Thyroid gland (tissue), 4 donors: ENCODE measurements around the gene EDIL3. TPM values are rescaled to one million over a fixed set of nuclear protein-coding genes. Genes with fewer than 3 reads are reported as not detected.

Experiments used
- DNase-seq, 2 donors: peaks; one replicate each; pipeline ENCODE4 v3.0.0-alpha.2; 2019
- H3K27ac ChIP-seq, 3 donors: fragments of 200-600 bp; sonication (generic); 1 replicate in 2 of 3; 2 replicates in 1 of 3; pipeline ENCODE4 v1.5.1; 2016 to 2019; ENCODE audit warnings: mild to moderate bottlenecking in 1 of 3, moderate library complexity in 1 of 3
- H3K27me3 ChIP-seq: fragments of 200-600 bp; sonication (generic); one replicate; pipeline ENCODE4 v1.5.1; 2019
- H3K36me3 ChIP-seq, 2 donors: fragments of 200-600 bp; sonication (generic); one replicate each; pipeline ENCODE4 v1.5.1; 2016 to 2019
- H3K4me1 ChIP-seq, 2 donors: fragments of 200-600 bp; sonication (generic); one replicate each; pipeline ENCODE4 v1.5.1; 2017 to 2019
- H3K4me3 ChIP-seq, 3 donors: fragments of 200-600 bp; sonication (generic); replicated peaks in 1 of 3; 1 replicate in 2 of 3; 2 replicates in 1 of 3; pipeline ENCODE4 v1.5.1; 2016; ENCODE audit warnings: mild to moderate bottlenecking in 1 of 3
- H3K9me3 ChIP-seq: fragments of 200-600 bp; sonication (generic); one replicate; pipeline ENCODE4 v1.5.1; 2017
- POLR2A ChIP-seq, 2 donors: fragments of 450-650 bp; IDR thresholded peaks; one replicate each; pipeline ENCODE4 v1.6.1; 2017; ENCODE audit warnings: antibody characterized with exemption in 2 of 2, mild to moderate bottlenecking in 2 of 2, moderate library complexity in 1 of 2
- WGBS, 2 donors: methylation state at CpG; one replicate each; pipeline ENCODE4 v1.1.5; 2017; 5-methylcytosine and 5-hydroxymethylcytosine counted together
- intact Hi-C: fragments of 100-400 bp; cut with DNase I; formaldehyde crosslinking; loops from one replicate; pipeline ENCODE4 v1.15.1; 2023
- total RNA-seq, 4 donors: library from RNA; depleted of rRNA; stranded (reverse); fragments of >200 nt; gene quantifications; one replicate each; pipeline ENCODE4 v1.2.3, GENCODE V29; 2016
- TF ChIP-seq, protein P1 (sequence below), 6 experiments: fragments of 200-600 bp in 3 of 6; fragments of 450-650 bp in 3 of 6; sonication (generic) in 3 of 6; IDR thresholded peaks; one replicate each; pipeline ENCODE4 v1.5.1; 2016 to 2019; ENCODE audit warnings: antibody characterized with exemption in 6 of 6, mild to moderate bottlenecking in 2 of 6, inconsistent platforms in 1 of 6, moderate library complexity in 1 of 6

EDIL3 gene
- total RNA-seq, 4 donors from 2014 or later, result 2.0 to 5.5 (median 3.3) TPM

DNA sequence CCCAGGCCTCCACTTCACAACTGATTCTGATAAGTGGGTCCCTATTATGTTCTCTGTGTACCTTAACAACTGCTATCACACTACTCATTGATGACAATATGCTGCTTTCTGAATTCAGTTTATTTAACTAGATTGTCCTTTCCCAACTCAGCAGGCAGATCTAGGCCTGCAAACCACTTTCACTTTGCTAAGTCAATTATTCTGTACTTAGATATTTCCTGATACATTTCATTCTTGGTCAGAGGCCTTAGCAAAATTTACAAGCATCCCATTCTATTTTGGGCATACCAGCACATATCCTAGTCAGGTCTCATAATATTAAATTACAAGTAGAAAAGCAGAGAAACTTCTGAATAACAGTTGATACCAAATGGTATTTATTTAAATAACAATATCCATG lies 428.3 kb downstream of the EDIL3 start:
- Histone ChIP-seq H3K36me3 (no peaks in the 10 kb centered on the region), H3K9me3 (no peaks in the 10 kb centered on the region), H3K4me1 (no peaks in the 10 kb centered on the region), H3K4me3 (no peak overlapping the region), H3K27ac (no peak overlapping the region), H3K27me3 (no peaks in the 10 kb centered on the region)
- TF ChIP-seq POLR2A (IDR thresholded peaks at IDR 0.05), result no peak
- TF ChIP-seq, protein P1, sequence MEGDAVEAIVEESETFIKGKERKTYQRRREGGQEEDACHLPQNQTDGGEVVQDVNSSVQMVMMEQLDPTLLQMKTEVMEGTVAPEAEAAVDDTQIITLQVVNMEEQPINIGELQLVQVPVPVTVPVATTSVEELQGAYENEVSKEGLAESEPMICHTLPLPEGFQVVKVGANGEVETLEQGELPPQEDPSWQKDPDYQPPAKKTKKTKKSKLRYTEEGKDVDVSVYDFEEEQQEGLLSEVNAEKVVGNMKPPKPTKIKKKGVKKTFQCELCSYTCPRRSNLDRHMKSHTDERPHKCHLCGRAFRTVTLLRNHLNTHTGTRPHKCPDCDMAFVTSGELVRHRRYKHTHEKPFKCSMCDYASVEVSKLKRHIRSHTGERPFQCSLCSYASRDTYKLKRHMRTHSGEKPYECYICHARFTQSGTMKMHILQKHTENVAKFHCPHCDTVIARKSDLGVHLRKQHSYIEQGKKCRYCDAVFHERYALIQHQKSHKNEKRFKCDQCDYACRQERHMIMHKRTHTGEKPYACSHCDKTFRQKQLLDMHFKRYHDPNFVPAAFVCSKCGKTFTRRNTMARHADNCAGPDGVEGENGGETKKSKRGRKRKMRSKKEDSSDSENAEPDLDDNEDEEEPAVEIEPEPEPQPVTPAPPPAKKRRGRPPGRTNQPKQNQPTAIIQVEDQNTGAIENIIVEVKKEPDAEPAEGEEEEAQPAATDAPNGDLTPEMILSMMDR (IDR thresholded peaks at IDR 0.05), result no peak
- no peak for DNase-seq
- intact Hi-C loops, result no loop called here

DNA sequence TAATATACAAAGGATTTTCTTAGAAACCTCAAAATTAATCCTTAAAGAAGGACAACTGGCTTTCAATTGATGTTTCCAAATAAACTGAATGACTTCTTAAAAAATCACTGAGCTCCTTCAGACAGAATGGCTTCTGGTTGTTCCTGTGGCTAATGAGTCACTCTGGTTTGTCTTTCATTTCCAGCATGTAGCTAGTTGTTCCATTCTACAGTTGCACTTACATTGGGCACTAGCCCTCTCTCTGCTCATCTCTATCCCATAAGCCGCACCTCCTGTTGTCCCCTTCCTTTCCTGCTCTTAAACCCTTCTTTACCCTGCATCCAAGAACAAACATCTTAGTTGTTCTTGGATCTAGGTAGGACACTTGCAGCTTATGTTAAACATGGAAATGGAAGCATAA lies 428.8 kb downstream of the EDIL3 start:
- Histone ChIP-seq H3K27ac (no peak overlapping the region), H3K27me3 (no peaks in the 10 kb centered on the region), H3K9me3 (no peaks in the 10 kb centered on the region), H3K4me3 (no peak overlapping the region), H3K4me1 (no peaks in the 10 kb centered on the region), H3K36me3 (no peaks in the 10 kb centered on the region)
- no peak for DNase-seq
- TF ChIP-seq, protein P1 (IDR thresholded peaks at IDR 0.05), result no peak
- TF ChIP-seq POLR2A (IDR thresholded peaks at IDR 0.05), result no peak
- 97 to 100% methylated on average over 1 of the region's 1 CpG for WGBS, 2 donors
- intact Hi-C loops, result no loop called here

DNA sequence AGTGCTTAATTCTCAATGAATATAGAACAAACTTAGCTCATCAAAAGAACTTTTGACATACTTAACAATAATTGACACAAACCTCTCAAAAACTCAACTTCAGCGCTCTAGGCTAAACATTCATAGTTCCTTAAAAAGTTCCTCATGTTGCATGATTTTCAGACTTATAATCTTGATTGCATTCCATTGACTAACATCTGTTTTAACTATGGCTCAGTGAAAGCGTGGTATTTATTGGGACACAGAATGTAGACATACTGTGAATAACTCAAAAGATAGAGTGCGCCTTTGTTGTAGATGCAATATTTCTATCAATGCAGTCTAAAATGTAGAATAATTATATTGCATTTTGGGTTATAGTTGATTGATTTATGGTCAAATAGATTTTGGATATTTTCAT lies 436.9 kb downstream of the EDIL3 start:
- no peak for DNase-seq
- intact Hi-C loops, result no loop called here
- no peaks in the 10 kb centered on the region for H3K27me3 ChIP-seq
- H3K4me1 ChIP-seq, result no peaks in the 10 kb centered on the region
- WGBS, 2 donors, result 94 to 98% methylated on average over 3 of the region's 3 CpGs
- H3K4me3 ChIP-seq, result no peak overlapping the region
- no peak for TF ChIP-seq POLR2A (IDR thresholded peaks at IDR 0.05)
- TF ChIP-seq, protein P1 (IDR thresholded peaks at IDR 0.05), result no peak
- no peak overlapping the region for H3K27ac ChIP-seq
- H3K36me3 ChIP-seq, result no peaks in the 10 kb centered on the region
- H3K9me3 ChIP-seq, result no peaks in the 10 kb centered on the region

DNA sequence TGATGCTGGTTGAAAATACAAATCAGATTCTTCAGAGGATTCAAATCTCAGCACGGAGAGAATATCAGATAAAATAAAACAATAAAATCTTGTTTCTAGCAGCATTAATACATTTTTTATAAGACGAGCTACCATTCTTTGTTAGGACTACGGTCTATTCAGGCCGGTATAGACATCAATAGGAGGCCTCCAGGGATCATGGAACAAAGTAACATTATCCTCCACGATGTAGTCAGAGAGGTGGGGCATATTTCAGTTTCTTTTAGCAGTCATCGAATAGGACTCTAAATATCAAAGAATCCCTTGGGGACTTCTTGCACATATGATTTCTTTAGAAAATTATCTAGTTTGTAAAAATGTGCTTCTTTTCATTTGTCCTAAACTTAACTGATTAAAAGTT lies 438.2 kb downstream of the EDIL3 start:
- Histone ChIP-seq H3K4me3 (no peak overlapping the region), H3K4me1 (no peaks in the 10 kb centered on the region), H3K36me3 (no peaks in the 10 kb centered on the region), H3K9me3 (no peaks in the 10 kb centered on the region), H3K27ac (no peak overlapping the region), H3K27me3 (no peaks in the 10 kb centered on the region)
- WGBS, 2 donors, result 63 to 71% methylated on average over 6 of the region's 6 CpGs
- TF ChIP-seq POLR2A (IDR thresholded peaks at IDR 0.05), result no peak
- TF ChIP-seq, protein P1 (IDR thresholded peaks at IDR 0.05), result no peak
- intact Hi-C loops, result no loop called here
- DNase-seq, result no peak

DNA sequence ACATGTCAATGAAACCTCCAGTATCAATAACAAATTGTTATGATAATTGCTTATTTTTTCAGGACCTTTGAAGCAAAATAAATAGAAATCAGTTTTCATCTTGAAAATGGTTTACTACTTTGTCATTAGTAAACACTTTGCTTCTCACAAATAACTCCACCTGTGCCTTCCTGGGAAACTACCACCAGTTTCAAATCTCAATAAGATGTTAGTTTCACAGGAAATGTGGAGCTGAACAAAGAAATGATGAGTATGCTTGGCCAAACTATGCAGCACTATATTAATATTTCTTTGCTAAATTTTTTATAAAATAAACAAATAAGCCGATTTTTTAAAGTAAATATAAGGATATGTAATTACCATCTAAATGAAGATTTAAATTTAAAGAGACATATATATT lies 442.5 kb downstream of the EDIL3 start:
- no peak for DNase-seq
- intact Hi-C loops, result no loop called here
- no peaks in the 10 kb centered on the region for H3K9me3 ChIP-seq
- no peaks in the 10 kb centered on the region for H3K4me1 ChIP-seq
- no peaks in the 10 kb centered on the region for H3K27me3 ChIP-seq
- WGBS, 2 donors, result 82 to 88% methylated on average over 1 of the region's 1 CpG
- H3K27ac ChIP-seq, result no peak overlapping the region
- TF ChIP-seq, protein P1 (IDR thresholded peaks at IDR 0.05), result no peak
- no peak for TF ChIP-seq POLR2A (IDR thresholded peaks at IDR 0.05)
- H3K36me3 ChIP-seq, result no peaks in the 10 kb centered on the region
- H3K4me3 ChIP-seq, result no peak overlapping the region
